Epithelial cell of proximal tubule (primary cell): Measurements from ENCODE around the gene SNUPN. TPM values are rescaled to one million over a fixed set of nuclear protein-coding genes. Genes with fewer than 3 reads are reported as not detected.

Source experiments
- DNase-seq: peaks from one replicate; pipeline ENCODE4 v3.0.0-alpha.2; 2011; ENCODE audit warnings: low read depth
- H3K4me3 ChIP-seq: 2 replicates; pipeline ENCODE4 v1.5.1; 2011; ENCODE audit warnings: low read depth, mild to moderate bottlenecking, low read length
- total RNA-seq: library from RNA; depleted of rRNA; stranded (reverse); fragments of >200 nt; gene quantifications from 2 replicates; pipeline ENCODE4 v1.2.3, GENCODE V29; 2015
- TF ChIP-seq, protein P1 (sequence below): conservative IDR thresholded peaks from 2 replicates; pipeline ENCODE4 v1.5.1; 2012; ENCODE audit warnings: low read depth, mild to moderate bottlenecking, low read length

SNUPN gene
- total RNA-seq, 1 donor from 2014 or later = 23.8 TPM

DNA sequence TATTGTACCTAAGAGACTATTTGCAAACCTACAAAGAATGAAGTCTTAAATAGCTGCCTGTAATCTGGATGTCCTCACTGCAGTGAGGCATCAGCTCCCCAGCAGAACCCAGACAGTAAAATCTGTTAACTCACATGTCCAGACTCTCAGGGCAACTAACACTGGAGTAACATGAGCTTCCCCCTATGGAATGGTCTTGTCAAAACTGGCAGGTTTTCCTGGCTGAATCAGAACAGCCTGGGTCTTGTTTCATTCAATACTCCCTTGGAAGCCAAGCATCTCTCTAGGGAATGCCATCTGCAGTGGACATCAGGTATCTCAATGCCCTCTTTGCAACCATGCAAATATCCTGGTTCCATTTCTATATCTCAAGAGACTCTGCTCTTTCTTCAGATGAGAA is 70.8 kb downstream of the SNUPN start:
- TF ChIP-seq, protein P1, sequence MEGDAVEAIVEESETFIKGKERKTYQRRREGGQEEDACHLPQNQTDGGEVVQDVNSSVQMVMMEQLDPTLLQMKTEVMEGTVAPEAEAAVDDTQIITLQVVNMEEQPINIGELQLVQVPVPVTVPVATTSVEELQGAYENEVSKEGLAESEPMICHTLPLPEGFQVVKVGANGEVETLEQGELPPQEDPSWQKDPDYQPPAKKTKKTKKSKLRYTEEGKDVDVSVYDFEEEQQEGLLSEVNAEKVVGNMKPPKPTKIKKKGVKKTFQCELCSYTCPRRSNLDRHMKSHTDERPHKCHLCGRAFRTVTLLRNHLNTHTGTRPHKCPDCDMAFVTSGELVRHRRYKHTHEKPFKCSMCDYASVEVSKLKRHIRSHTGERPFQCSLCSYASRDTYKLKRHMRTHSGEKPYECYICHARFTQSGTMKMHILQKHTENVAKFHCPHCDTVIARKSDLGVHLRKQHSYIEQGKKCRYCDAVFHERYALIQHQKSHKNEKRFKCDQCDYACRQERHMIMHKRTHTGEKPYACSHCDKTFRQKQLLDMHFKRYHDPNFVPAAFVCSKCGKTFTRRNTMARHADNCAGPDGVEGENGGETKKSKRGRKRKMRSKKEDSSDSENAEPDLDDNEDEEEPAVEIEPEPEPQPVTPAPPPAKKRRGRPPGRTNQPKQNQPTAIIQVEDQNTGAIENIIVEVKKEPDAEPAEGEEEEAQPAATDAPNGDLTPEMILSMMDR = no peak
- DNase-seq = no peak
- no peak overlapping the region for H3K4me3 ChIP-seq

GRCh38 chr15:75553659-75554058 is 71.9 kb downstream of the SNUPN start:
- no peak for DNase-seq
- TF ChIP-seq, protein P1 = no peak
- no peak overlapping the region for H3K4me3 ChIP-seq

DNA sequence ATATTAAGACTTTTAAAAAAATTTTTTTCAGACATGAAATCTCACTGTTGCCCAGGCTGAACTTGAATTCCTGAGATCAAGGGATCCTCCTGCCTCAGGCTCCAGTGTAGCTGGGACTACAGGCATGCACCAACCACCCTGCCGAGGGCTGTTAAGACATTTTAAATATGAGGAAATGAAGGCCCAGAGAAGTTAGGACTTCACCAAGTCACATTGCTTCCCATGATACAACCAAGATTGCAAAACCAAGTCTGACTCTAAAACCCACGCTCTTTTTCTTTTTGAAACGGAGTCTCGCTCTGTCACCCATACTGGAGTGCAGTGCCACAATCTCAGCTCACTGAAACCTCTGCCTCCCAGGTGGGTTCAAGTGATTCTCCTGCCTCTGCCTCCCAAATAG is 74.4 kb downstream of the SNUPN start:
- TF ChIP-seq, protein P1 = no peak
- no peak overlapping the region for H3K4me3 ChIP-seq
- DNase-seq = no peak

Other genes with a start within 250 kb of the SNUPN start
- 26.2 and 33.4 TPM in 2 replicates for gene SIN3A, start 174.0 kb downstream of the SNUPN start, total RNA-seq
- 23.8 and 29.4 TPM in 2 replicates for gene PTPN9, start 46.4 kb downstream of the SNUPN start, total RNA-seq
- 73.9 and 136 TPM in 2 replicates for gene IMP3, start 14.5 kb upstream of the SNUPN start, total RNA-seq
- gene SNX33, start 22.2 kb upstream of the SNUPN start, total RNA-seq = 6.7 and 13.5 TPM in 2 replicates
- gene CSPG4, start 87.1 kb upstream of the SNUPN start, total RNA-seq = 1.2 and 2.1 TPM in 2 replicates
- 30.7 and 40.9 TPM in 2 replicates for gene UBE2Q2, start 217.7 kb upstream of the SNUPN start, total RNA-seq